Uterus (tissue), 2 donors: ENCODE data around the gene CA10.

Experiments
- POLR2A ChIP-seq, 2 donors: fragments of 450-650 bp; IDR thresholded peaks; one replicate each; pipeline ENCODE4 v1.6.1; 2016; ENCODE audit warnings: antibody characterized with exemption in 2 of 2, mild to moderate bottlenecking in 1 of 2, moderate library complexity in 1 of 2
- TF ChIP-seq, protein P1 (sequence below), 4 experiments: fragments of 200-600 bp in 2 of 4; fragments of 450-650 bp in 2 of 4; sonication (generic) in 2 of 4; IDR thresholded peaks; one replicate each; pipeline ENCODE4 v1.5.1; 2016 to 2019; ENCODE audit warnings: antibody characterized with exemption in 4 of 4, mild to moderate bottlenecking in 2 of 4, moderate library complexity in 1 of 4

DNA sequence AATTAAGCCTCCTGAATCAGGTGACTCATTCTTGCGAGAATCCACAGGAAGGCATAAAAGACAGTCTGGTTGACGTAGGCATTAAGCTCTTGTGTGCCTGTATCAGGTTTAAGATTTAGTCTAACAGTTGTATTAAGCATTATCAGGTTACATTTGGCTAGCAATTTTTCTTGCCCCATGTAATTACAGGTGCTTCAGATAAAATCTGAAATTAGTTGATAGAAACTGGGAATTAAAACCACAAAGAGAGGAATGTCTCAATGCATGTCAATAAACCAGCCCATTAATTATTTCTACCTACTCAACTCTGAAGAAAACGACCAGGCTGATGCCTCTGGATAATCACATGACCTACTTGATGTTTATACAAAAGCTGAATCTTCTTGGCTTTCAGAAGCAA is 217.2 kb downstream of the CA10 start:
- TF ChIP-seq, protein P1, sequence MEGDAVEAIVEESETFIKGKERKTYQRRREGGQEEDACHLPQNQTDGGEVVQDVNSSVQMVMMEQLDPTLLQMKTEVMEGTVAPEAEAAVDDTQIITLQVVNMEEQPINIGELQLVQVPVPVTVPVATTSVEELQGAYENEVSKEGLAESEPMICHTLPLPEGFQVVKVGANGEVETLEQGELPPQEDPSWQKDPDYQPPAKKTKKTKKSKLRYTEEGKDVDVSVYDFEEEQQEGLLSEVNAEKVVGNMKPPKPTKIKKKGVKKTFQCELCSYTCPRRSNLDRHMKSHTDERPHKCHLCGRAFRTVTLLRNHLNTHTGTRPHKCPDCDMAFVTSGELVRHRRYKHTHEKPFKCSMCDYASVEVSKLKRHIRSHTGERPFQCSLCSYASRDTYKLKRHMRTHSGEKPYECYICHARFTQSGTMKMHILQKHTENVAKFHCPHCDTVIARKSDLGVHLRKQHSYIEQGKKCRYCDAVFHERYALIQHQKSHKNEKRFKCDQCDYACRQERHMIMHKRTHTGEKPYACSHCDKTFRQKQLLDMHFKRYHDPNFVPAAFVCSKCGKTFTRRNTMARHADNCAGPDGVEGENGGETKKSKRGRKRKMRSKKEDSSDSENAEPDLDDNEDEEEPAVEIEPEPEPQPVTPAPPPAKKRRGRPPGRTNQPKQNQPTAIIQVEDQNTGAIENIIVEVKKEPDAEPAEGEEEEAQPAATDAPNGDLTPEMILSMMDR (IDR thresholded peaks at IDR 0.05), result no peak
- TF ChIP-seq POLR2A (IDR thresholded peaks at IDR 0.05), result no peak
